ENCODE measurements around the gene KIF20B.

DNA sequence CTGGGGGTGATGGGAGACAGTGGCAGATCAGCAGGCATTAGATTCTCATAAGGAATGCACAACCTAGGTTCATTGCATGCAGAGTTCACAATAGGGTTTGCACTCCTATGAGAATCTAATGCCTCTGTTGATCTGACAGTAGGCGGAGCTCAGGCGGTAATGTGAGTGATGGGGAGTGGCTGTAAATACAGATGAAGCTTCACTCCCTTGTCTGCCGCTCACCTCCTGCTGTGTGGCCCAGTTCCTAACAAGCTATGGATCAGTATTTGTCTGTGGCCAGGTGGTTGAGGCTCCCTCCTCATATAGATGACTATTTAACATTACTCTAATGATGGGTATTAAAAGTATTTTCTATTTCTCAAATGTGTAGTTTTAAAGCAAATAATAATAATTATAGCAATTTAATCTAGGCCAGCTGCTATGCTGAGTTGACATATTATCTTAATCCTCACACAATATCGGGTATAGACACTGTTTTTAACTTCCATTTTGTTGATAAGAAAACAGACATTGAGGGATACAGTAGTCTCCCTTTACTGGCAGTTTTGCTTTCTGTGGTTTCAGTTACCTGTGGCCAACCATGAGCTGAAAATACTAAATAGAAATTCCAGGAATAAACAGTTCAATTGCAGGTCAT lies 39.9 kb downstream of the KIF20B start:
- TF ChIP-seq POLR2A (IDR thresholded peaks at IDR 0.05): no peak
- TF ChIP-seq, protein P1, sequence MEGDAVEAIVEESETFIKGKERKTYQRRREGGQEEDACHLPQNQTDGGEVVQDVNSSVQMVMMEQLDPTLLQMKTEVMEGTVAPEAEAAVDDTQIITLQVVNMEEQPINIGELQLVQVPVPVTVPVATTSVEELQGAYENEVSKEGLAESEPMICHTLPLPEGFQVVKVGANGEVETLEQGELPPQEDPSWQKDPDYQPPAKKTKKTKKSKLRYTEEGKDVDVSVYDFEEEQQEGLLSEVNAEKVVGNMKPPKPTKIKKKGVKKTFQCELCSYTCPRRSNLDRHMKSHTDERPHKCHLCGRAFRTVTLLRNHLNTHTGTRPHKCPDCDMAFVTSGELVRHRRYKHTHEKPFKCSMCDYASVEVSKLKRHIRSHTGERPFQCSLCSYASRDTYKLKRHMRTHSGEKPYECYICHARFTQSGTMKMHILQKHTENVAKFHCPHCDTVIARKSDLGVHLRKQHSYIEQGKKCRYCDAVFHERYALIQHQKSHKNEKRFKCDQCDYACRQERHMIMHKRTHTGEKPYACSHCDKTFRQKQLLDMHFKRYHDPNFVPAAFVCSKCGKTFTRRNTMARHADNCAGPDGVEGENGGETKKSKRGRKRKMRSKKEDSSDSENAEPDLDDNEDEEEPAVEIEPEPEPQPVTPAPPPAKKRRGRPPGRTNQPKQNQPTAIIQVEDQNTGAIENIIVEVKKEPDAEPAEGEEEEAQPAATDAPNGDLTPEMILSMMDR (IDR thresholded peaks at IDR 0.05): no peak

All from prostate gland (tissue), 2 donors.